Smooth muscle cell of the brain vasculature (primary cell): ENCODE data around the gene SBDS.
"Not testable (repeated sequence)": the region's sequence is repeated elsewhere in the genome, so short reads cannot be mapped to it uniquely, and the experiment has no call there.

Experiments
- DNase-seq: peaks from one replicate; pipeline ENCODE4 v3.0.0-alpha.2; 2012; ENCODE audit warnings: low read depth, low spot score

Gene SBDS

GRCh38 chr7:66995050-66995776, at the start of gene SBDS:
SBDS (minus strand) TSS chr7:66995586; CDS start chr7:66995417, 169 bp downstream.
- DNase-seq: peak; percentile 95

GRCh38 chr7:67043559-67043930, 48.2 kb upstream of the SBDS start:
- not testable (repeated sequence) for DNase-seq

GRCh38 chr7:67042781-67043558, 47.6 kb upstream of the SBDS start:
- not testable (repeated sequence) for DNase-seq

GRCh38 chr7:67040832-67041231, 45.4 kb upstream of the SBDS start:
- not testable (repeated sequence) for DNase-seq

- not testable (repeated sequence) for DNase-seq
Measured at GRCh38 chr7:67036432-67037395, 41.3 kb upstream of the SBDS start.

GRCh38 chr7:67033251-67033650, 37.9 kb upstream of the SBDS start:
- DNase-seq: no peak

GRCh38 chr7:67031685-67032084, 36.3 kb upstream of the SBDS start:
- DNase-seq: not testable (repeated sequence)

- not testable (repeated sequence) for DNase-seq
Measured at GRCh38 chr7:67025459-67025858, 30.1 kb upstream of the SBDS start.

- no peak for DNase-seq
Measured at GRCh38 chr7:67022511-67022910, 27.1 kb upstream of the SBDS start.

- DNase-seq: no peak
Measured at GRCh38 chr7:67021260-67021659, 25.9 kb upstream of the SBDS start.

- DNase-seq: no peak
Measured at GRCh38 chr7:67019562-67020390, 24.4 kb upstream of the SBDS start.

GRCh38 chr7:67018940-67019339, 23.6 kb upstream of the SBDS start:
- DNase-seq: no peak

- DNase-seq: not testable (repeated sequence)
Measured at GRCh38 chr7:67017971-67018370, 22.6 kb upstream of the SBDS start.

- not testable (repeated sequence) for DNase-seq
Measured at GRCh38 chr7:67014076-67014622, 18.8 kb upstream of the SBDS start.

- not testable (repeated sequence) for DNase-seq
Measured at GRCh38 chr7:67009677-67010076, 14.3 kb upstream of the SBDS start.

GRCh38 chr7:67008260-67008659, 12.9 kb upstream of the SBDS start:
- no peak for DNase-seq

- DNase-seq: no peak
Measured at GRCh38 chr7:67006965-67007364, 11.6 kb upstream of the SBDS start.

- not testable (repeated sequence) for DNase-seq
Measured at GRCh38 chr7:67004145-67004544, 8.8 kb upstream of the SBDS start.

GRCh38 chr7:67000601-67001258, 5.3 kb upstream of the SBDS start:
- DNase-seq: peak; percentile 10
